Measurements from ENCODE around the gene APOB. TPM values are rescaled to one million over a fixed set of nuclear protein-coding genes. Genes with fewer than 3 reads are reported as not detected.

The APOB gene
- total RNA-seq, 1 donor from 2014 or later = 0.13 TPM

GRCh38 chr2:21067125-21067524 is 23.3 kb upstream of the APOB start:
- Mint-ChIP-seq H3K4me3 (no peak overlapping the region), H3K9me3 (no peaks in the 10 kb centered on the region), H3K27me3 (ENCODE audit: low read depth) (no peaks in the 10 kb centered on the region), H3K36me3 (no peaks in the 10 kb centered on the region), H3K4me1 (peaks cover 16% of the 10 kb centered on the region), H3K27ac (no peak overlapping the region)
- DNase-seq (ENCODE audit: low spot score in 2 of 2, unreplicated experiment in 2 of 2) = no peak
- no peak for TF ChIP-seq CTCF (IDR thresholded peaks at IDR 0.05; ENCODE audit: unreplicated experiment)

GRCh38 chr2:21059885-21060610 is 16.2 kb upstream of the APOB start:
- H3K9me3 Mint-ChIP-seq = no peaks in the 10 kb centered on the region
- TF ChIP-seq CTCF (IDR thresholded peaks at IDR 0.05; ENCODE audit: unreplicated experiment) = no peak
- no peak for DNase-seq (ENCODE audit: low spot score in 2 of 2, unreplicated experiment in 2 of 2)
- H3K27ac Mint-ChIP-seq = no peak overlapping the region
- peaks cover 16% of the 10 kb centered on the region for H3K27me3 Mint-ChIP-seq (ENCODE audit: low read depth)
- peaks cover 4% of the 10 kb centered on the region for H3K4me1 Mint-ChIP-seq
- H3K4me3 Mint-ChIP-seq = no peak overlapping the region
- H3K36me3 Mint-ChIP-seq = no peaks in the 10 kb centered on the region

GRCh38 chr2:21057097-21057496 is 13.2 kb upstream of the APOB start:
- Mint-ChIP-seq H3K27me3 (ENCODE audit: low read depth) (peaks cover 34% of the 10 kb centered on the region), H3K4me3 (no peak overlapping the region), H3K36me3 (no peaks in the 10 kb centered on the region), H3K9me3 (no peaks in the 10 kb centered on the region), H3K27ac (no peak overlapping the region), H3K4me1 (peaks cover 4% of the 10 kb centered on the region)
- no peak for TF ChIP-seq CTCF (IDR thresholded peaks at IDR 0.05; ENCODE audit: unreplicated experiment)
- no peak for DNase-seq (ENCODE audit: low spot score in 2 of 2, unreplicated experiment in 2 of 2)

GRCh38 chr2:21055879-21056790 is 12.3 kb upstream of the APOB start:
- no peak for DNase-seq (ENCODE audit: low spot score in 2 of 2, unreplicated experiment in 2 of 2)
- no peaks in the 10 kb centered on the region for H3K36me3 Mint-ChIP-seq
- H3K27ac Mint-ChIP-seq = no peak overlapping the region
- peaks cover 34% of the 10 kb centered on the region for H3K27me3 Mint-ChIP-seq (ENCODE audit: low read depth)
- no peak overlapping the region for H3K4me3 Mint-ChIP-seq
- no peak for TF ChIP-seq CTCF (IDR thresholded peaks at IDR 0.05; ENCODE audit: unreplicated experiment)
- peaks cover 4% of the 10 kb centered on the region for H3K4me1 Mint-ChIP-seq
- peaks cover 4% of the 10 kb centered on the region for H3K9me3 Mint-ChIP-seq

GRCh38 chr2:21055451-21055850 is 11.6 kb upstream of the APOB start:
- no peak for DNase-seq (ENCODE audit: low spot score in 2 of 2, unreplicated experiment in 2 of 2)
- Mint-ChIP-seq H3K4me1 (peaks cover 4% of the 10 kb centered on the region), H3K4me3 (no peak overlapping the region), H3K27ac (no peak overlapping the region), H3K36me3 (no peaks in the 10 kb centered on the region), H3K27me3 (ENCODE audit: low read depth) (peaks cover 34% of the 10 kb centered on the region), H3K9me3 (peaks cover 8% of the 10 kb centered on the region)
- no peak for TF ChIP-seq CTCF (IDR thresholded peaks at IDR 0.05; ENCODE audit: unreplicated experiment)
